Right ventricle myocardium superior (tissue), 1 donor: ENCODE measurements around the gene MRPL54. TPM values are rescaled to one million over a fixed set of nuclear protein-coding genes. Genes with fewer than 3 reads are reported as not detected.
"Not testable (repeated sequence)": the region's sequence is repeated elsewhere in the genome, so short reads cannot be mapped to it uniquely, and the experiment has no call there.

ENCODE experiments used
- ATAC-seq: fragments of 200-7000 bp; cut with Tn5 transposase; one replicate; pipeline ENCODE4 v1.9.1; 2020; ENCODE audit warnings: mild to moderate bottlenecking; ENCODE audit not compliant: poor library complexity
- DNase-seq: peaks from one replicate; pipeline ENCODE4 v3.0.0-alpha.2; 2020
- intact Hi-C: fragments of 100-400 bp; cut with DNase I; formaldehyde crosslinking; loops from one replicate; pipeline ENCODE4 v1.11.2; 2022
- total RNA-seq: library from RNA; stranded (reverse); fragmentation: NEBNext Ultra II Directional; extraction: Animal tissue kit (Norgen Biotek cat#: 25700); gene quantifications from one replicate; pipeline ENCODE4 v1.2.1, GENCODE V29; 2021
- donor health status: DM: no; HTN: yes; CAD: no; lungs with severe emphysema.

MRPL54 gene
- total RNA-seq, 1 donor from 2014 or later: 70.5 TPM

GRCh38 chr19:3737487-3738205 lies 24.8 kb upstream of the MRPL54 start:
- ATAC-seq (no peak), DNase-seq (no peak)
- intact Hi-C loops: no loop called here

- DNase-seq (no peak), ATAC-seq (no peak)
- intact Hi-C loops: no loop called here
Measured at GRCh38 chr19:3738477-3739220, 23.8 kb upstream of the MRPL54 start.

GRCh38 chr19:3740431-3740830 lies 22.1 kb upstream of the MRPL54 start:
- no peak for DNase-seq
- intact Hi-C loops: no loop called here
- ATAC-seq: no peak

GRCh38 chr19:3743486-3743885 lies 19.0 kb upstream of the MRPL54 start:
- no peak for DNase-seq
- intact Hi-C loops: no loop called here
- ATAC-seq: no peak

- no peak for ATAC-seq
- intact Hi-C loops: no loop called here
- no peak for DNase-seq
Measured at GRCh38 chr19:3745363-3746045, 17.0 kb upstream of the MRPL54 start.

- DNase-seq (no peak), ATAC-seq (no peak)
- intact Hi-C loops: no loop called here
Measured at GRCh38 chr19:3746371-3747056, 16.0 kb upstream of the MRPL54 start.

DNA sequence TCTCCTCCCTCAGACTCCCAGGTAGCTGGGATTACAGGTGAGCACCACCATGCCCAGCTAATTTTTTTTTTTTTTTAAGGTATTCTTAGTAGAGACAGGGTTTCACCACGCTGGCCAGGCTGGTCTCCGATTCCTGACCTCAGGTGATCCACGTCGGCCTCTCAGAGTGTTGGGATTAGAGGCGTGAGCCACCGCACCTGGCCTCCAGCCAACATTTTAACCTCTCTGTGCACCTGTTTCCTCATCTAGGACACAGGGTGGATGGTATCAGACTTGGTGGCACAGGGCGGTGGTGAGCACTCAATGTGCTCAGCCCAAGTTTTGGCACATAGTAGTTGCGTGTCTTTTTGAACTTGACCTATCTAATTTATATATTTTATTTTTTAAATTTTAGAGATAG lies 13.5 kb upstream of the MRPL54 start:
- ATAC-seq: no peak
- DNase-seq: no peak

GRCh38 chr19:3750211-3750610 lies 12.3 kb upstream of the MRPL54 start:
- DNase-seq: no peak
- ATAC-seq: no peak
- intact Hi-C loops: no loop called here

More for the DNA sequence above, 13.5 kb upstream of the MRPL54 start:
- intact Hi-C loops: no loop called here

- ATAC-seq (no peak), DNase-seq (no peak)
- intact Hi-C loops: no loop called here
Measured at GRCh38 chr19:3751236-3751635, 11.2 kb upstream of the MRPL54 start.

GRCh38 chr19:3752492-3752891 lies 10.0 kb upstream of the MRPL54 start:
- ATAC-seq: no peak
- intact Hi-C loops: no loop called here
- DNase-seq: no peak

DNA sequence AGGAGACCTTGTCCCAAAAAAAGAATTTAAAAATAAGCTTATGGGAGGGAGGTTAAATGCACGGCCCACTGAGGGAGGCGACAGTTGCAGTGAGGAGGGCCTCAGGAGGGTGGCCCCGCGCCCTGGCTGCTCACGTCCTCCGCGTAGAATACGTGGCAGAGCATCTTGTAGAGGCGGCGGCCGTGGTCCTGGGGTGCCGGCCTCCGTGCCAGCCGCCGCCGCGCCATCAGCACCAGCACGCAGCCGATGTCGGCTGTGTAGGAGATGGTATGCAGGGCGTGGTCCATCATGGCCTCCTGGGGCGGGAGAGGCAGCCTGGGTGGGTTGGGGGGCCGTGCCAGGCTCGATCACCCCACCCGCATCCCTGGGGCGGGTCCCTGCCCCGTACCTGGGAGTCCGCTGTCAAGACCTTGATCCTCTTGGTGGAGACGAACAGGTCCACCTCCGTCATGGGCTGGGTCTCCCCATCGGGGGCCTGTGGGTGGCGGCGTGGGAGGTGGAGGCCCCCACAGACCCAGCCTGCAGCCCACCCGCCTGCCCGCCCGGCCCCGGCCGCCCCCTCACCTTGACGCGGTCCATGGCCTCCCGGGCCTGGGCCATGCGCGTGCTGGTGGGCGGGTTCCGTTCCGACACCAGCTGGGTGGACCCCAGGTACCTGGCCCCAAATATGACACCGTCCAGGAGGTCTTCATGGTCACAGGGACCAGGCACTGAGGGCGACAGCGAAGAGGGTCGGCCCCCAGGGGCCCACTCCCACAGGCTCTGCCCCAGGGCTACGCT lies 8.7 kb upstream of the MRPL54 start:
- intact Hi-C loops: no loop called here
- no peak for DNase-seq
- ATAC-seq: peak; percentile 29

DNA sequence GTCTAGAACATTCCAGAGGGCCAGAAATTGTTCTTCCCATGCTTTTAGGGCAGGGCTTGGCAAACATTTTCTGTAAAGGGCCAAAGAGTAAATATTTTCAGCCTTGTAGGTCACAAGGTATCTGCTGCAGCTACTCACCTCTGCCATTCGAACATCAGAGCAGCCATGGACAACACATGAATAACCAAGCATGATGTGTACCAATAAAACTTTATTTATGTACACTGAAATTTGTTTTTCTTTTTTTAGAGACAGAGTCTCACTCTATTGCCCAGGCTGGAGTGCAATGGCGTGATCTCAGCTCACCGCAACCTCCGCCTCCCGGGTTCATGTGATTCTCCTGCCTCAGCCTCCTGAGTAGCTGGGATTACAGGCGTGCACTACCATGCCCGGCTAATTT lies 4.8 kb upstream of the MRPL54 start:
- intact Hi-C loops, ATAC-seq, DNase-seq: not testable (repeated sequence)

GRCh38 chr19:3758297-3758696 lies 4.2 kb upstream of the MRPL54 start:
- DNase-seq, intact Hi-C loops, ATAC-seq: not testable (repeated sequence)

- intact Hi-C loops: no loop called here
- no peak for DNase-seq
Measured at GRCh38 chr19:3759482-3760254, 2.8 kb upstream of the MRPL54 start.

DNA sequence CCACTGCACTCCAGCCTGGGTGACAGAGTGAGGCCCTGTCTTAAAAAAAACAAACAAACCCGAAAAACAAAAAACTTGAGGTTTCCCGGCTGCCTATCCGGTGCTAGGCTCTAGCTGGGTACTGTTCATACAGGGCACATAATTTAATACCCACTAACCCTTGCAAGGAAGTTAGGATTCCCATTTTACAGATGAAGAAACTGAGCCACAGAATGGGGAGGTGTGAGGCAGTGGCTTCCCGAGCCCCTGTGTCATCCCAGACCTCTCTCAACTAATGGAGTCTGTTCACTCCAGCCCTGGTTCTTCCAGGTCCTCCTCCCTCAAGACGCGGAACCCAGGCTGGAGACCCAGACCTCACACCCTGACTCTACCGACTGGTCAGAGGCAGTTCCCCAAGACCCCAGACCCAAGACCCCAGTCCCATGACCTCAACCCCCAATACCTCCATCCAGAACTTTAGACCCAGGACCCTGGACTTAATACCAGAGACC lies 1.6 kb upstream of the MRPL54 start:
- no peak for ATAC-seq
- DNase-seq: no peak
- intact Hi-C loops: no loop called here

More at GRCh38 chr19:3759482-3760254, 2.8 kb upstream of the MRPL54 start:
- ATAC-seq: no peak

GRCh38 chr19:3761382-3762129 lies 926 bp upstream of the MRPL54 start, which contains the start of gene APBA3:
Gene APBA3 (minus strand): TSS chr19:3761692. CDS start chr19:3760264, 1,428 bp downstream.
- ATAC-seq: peak; percentile 70
- intact Hi-C loops: no loop called here

GRCh38 chr19:3762130-3762473 lies 380 bp upstream of the MRPL54 start:
- intact Hi-C loops: no loop called here

More at GRCh38 chr19:3761382-3762129, 926 bp upstream of the MRPL54 start, which contains the start of gene APBA3:
- peak; percentile 97 for DNase-seq

More at GRCh38 chr19:3762130-3762473, 380 bp upstream of the MRPL54 start:
- DNase-seq (no peak), ATAC-seq (no peak)
